Endothelial cell of umbilical vein (primary cell): ENCODE data around the gene CCDC40.

Source experiments
- EZH2 ChIP-seq: IDR thresholded peaks from 2 replicates; pipeline ENCODE4 v1.6.1; 2012; ENCODE audit warnings: borderline replicate concordance, low read depth, mild to moderate bottlenecking, moderate library complexity, low read length, inconsistent platforms; ENCODE audit not compliant: severe bottlenecking
- POLR2A ChIP-seq: IDR thresholded peaks from 2 replicates; pipeline ENCODE4 v1.6.1; 2012; ENCODE audit warnings: low read depth, mild to moderate bottlenecking, control low read depth, low read length
- TF ChIP-seq, protein P1 (sequence below), 2 donors: IDR thresholded peaks; 1 replicate in 1 of 2; 2 replicates in 1 of 2; pipeline ENCODE4 v1.5.1; 2011; ENCODE audit warnings: low read length in 2 of 2, mild to moderate bottlenecking in 2 of 2, moderate library complexity in 2 of 2, control low read depth in 1 of 2, inconsistent platforms in 1 of 2, low read depth in 1 of 2; ENCODE audit not compliant: insufficient read depth in 1 of 2; ENCODE audit errors: extremely low read depth in 1 of 2

DNA sequence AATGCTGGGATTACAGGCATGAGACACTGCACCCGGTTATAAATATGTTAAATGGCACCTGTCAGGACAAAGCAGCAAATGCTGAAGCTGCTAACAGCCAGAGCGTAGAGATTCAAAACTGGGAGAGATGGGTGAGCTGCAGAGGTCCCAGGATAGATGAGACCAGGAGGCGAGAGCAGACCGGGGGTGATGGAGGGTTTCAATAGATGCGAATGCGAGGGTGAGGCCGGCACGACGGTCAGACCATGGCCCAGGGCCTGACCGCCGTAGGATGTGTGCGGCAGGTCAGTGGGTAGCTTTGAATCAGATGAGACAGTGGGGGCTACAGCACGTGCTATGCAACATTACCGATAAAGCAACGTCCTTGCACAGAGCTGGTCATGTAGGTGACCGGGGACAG is 14.3 kb downstream of the CCDC40 start:
- TF ChIP-seq POLR2A, result no peak
- TF ChIP-seq, protein P1, sequence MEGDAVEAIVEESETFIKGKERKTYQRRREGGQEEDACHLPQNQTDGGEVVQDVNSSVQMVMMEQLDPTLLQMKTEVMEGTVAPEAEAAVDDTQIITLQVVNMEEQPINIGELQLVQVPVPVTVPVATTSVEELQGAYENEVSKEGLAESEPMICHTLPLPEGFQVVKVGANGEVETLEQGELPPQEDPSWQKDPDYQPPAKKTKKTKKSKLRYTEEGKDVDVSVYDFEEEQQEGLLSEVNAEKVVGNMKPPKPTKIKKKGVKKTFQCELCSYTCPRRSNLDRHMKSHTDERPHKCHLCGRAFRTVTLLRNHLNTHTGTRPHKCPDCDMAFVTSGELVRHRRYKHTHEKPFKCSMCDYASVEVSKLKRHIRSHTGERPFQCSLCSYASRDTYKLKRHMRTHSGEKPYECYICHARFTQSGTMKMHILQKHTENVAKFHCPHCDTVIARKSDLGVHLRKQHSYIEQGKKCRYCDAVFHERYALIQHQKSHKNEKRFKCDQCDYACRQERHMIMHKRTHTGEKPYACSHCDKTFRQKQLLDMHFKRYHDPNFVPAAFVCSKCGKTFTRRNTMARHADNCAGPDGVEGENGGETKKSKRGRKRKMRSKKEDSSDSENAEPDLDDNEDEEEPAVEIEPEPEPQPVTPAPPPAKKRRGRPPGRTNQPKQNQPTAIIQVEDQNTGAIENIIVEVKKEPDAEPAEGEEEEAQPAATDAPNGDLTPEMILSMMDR (IDR thresholded peaks at IDR 0.05; ENCODE audit: extremely low read depth in 1 of 2, insufficient read depth in 1 of 2, low read depth in 1 of 2, low read length in 2 of 2), result no peak
- no peak for TF ChIP-seq EZH2
